ENCODE data around the gene TLX3.

GRCh38 chr5:171268700-171269620 lies 40.1 kb upstream of the TLX3 start:
- TF ChIP-seq POLR2A (IDR thresholded peaks at IDR 0.05) (no peak), EP300 (IDR thresholded peaks at IDR 0.05) (no peak), CTCF (IDR thresholded peaks at IDR 0.05) (no peak)

Measured in suprapubic skin (tissue), 3 donors.